Raji (cell line): ENCODE data around the gene MYO15B.

Source experiments
- POLR2A ChIP-seq: IDR thresholded peaks from 2 replicates; pipeline ENCODE4 v1.6.1; 2011; ENCODE audit warnings: low read depth, low read length, control low read depth; ENCODE audit not compliant: insufficient read depth

MYO15B gene

DNA sequence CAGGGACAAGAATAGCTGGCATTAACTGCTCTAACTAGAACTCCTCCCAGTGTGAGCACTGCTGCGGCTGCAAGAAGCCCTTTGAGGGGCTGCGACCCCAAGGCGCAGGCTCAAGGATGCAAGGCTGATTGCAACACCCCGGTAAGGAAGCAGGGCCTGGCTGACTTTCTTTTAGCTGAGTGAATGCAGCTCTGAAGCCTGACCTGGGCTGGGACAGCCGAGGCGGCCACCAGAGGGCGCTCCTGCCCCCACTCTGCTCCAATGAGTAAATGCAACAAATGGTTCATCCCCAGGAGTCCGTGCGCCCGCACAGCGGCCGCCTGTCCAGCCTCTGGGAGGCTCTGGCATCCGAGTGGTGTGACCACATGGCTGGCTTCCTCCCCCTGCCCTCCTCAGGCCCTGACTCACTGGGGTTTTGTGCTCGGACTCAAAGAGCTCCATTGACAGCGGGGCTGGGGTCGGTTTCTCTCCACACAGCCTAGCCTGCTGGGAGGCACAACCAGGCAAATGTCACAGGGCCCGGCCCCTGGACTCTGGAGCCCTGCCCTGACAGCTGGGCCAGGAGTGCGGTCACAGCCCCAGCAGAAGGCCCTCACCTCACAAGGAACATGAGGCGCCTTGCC is 45.4 kb downstream of the MYO15B start, which contains the start of gene SMIM5:
TSS of gene SMIM5 (plus strand) at position 572 of the 623 bp plus-strand sequence. CDS start 6,768 bp downstream, outside the sequence.
- no peak for TF ChIP-seq POLR2A

DNA sequence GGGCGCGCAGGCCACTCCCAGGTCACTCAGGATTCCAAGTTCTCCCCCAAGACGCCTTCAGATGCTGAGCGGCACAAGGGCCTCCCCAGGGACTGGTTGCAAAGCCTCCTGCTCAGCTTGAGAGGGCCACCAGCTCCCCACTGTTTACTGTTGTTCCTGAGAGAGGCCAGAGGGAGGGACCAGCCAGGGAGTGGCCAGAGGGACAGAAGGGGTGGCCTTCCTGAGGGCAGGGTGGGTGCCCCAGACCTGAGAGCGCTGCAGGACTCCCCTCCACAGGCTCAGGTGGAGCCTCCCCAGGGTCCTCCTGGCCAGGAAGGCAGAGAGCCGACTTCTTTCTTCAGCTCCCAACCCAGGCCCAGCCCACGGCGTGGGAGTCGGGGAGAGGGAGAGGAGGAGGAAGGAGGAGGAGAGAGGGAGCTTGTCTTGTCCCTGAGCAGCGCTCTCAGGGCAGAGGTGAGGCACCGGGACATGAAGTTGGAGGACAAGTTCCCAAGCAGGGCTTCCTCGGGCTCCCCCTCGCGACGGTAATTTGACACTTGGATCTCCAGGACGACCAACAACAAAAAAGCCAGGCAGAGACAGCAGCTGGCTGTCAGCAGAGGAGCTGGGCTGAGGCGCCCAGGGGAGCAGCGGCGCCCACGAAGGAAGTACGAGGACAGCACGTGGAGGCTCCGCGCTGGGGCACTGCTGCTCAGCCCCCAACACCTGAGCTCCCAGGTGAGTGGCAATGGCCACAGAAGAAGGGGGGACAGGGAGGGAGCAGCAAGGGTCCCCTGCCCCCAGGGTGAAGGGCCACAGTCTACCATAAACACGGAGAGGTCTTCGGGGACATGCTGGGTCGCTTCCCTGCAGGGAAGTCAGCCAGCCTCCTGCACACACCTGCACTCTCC is 46.1 kb downstream of the MYO15B start:
- TF ChIP-seq POLR2A = no peak

DNA sequence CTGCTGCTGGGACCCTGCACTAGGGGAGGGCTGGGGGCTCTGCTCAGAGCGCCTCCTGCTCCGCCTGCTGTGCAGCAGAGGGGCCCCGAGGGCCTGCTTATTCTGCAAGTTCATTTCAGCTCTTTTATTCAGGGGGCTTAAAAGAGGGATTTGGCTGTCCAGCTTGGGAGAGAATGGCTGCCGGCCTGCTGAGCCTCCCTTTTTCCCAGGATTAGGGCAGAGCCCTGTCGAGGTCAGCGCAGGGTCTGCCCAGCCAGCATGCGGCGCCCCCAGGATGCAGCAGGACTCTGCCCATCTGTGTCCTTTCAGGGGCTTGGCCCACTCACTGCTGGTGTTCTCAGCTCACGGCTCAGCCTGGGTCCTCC is 46.8 kb downstream of the MYO15B start:
- TF ChIP-seq POLR2A = no peak

DNA sequence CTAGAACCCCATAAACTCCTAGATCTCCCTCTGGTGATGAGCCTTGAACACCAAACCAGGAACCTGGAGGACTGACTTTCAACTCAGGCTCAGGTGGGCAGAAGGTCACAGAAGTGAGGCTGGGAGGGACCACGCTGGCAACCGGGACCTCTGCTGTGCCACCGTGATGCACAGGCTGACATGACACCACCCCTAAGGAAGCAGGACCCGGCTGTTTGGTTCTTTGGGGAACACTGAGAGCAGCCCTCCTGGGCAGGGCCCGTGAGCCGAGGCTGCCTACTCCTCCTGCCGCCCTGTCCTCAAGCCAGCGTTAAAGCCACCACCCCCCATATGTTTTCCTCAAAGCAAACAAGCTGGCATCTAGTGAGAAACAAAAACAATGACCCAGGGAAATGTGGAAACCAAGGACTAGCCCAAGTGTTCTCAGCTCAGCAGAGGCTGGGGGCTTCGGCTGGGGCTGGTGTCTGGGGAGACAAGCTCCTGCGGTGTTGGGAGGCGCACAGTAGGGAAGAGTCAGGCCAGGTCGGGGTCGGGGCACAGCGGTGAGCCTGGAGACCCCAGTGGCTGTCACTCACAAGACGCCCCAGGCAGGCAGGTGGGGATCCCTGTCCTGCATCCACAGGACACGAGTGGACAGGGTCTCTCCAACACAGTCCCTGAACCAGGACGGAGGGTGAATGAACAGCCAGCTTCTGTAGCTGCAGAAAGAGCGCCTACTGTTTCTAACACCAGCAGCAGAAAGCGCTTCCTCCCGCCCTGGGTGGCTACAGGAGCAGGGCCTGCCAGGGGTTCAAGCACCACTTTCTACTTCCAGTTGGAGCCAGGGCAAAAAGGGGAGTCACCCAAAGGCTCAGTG is 47.4 kb downstream of the MYO15B start:
- TF ChIP-seq POLR2A = no peak

DNA sequence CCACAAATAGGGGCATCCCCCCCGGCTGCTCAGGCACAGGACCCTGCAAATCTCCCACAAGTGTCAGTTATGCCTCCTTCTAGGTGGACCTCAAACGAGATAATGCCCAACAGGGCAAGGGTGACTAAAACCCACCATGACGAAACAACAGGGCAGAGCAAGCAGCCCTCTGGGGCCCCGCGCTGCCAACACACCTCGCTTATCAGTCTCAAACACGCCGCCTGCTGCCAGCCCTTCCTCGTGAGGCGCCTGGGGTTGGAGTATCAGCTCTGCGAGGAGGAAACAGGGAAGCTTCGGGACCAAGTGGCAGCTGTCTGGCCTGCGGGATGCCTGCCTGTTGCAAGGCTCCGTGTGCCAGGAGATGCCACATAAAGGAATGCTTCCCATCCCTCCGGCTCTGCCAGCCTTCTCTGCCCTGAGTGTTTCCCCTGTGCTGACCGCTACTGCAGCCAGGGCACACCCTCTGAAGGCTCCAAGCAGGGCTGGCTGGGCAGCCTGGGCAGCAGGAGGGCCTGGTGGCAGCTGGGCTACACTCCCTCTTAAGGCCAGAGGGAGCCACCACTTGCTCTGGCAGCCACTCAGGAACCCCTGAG is 48.1 kb downstream of the MYO15B start:
- TF ChIP-seq POLR2A = no peak

DNA sequence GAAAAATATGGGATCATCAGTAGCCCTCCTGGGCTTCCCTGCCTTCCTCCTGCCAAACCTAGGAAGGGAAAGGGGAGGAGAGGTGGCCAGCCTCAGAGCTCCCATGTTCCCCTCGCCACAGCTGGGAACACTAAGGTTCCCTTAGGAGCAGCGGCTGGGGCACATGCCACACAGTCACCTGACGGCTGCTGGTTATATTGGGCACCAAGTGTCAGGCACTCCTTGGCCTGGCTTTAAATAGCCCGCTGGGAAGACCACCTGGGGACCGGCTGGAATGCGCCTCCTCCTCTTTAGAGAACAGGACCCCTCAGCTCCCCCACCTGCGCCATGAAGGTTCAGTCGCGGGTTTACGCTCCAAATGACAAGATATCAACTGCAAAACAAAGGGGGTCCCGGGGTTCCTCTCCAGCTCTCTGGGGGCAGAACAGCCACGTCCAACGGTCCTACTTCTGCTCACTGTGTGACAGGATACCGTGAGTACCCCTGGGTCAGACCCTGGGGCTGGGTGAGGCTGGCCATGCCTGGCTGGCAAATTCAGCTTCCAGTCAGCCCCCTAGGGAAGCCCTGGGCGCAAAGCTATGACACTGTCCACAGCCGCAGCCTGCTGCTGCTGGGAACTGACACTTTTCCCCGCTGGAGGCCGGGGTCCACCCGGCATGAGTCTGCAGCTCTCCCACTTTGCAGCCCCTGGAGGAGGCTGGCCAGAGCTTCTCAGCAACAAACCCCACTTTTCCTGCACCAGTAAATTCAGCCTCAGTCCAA is 49.0 kb downstream of the MYO15B start:
- no peak for TF ChIP-seq POLR2A

DNA sequence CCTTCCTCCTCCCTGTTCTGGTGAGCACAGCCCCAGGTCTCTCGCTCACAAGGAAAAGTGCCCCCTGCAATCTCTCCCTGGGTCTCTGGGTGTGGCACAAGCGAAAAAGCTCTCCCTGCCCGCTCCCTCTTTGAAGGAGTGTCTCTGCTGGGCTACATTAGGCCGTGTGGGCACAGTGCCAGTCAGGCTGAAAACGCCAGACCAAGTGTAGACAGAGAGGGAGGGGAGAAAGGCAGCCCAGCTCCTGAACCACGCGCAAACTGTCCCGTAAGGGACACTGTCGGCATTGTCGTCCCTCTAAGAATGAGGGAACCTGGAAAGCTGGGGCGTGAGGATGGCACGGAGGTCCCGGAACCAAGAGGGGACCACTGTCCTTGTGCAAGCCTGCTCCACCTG is 49.5 kb downstream of the MYO15B start:
- no peak for TF ChIP-seq POLR2A

DNA sequence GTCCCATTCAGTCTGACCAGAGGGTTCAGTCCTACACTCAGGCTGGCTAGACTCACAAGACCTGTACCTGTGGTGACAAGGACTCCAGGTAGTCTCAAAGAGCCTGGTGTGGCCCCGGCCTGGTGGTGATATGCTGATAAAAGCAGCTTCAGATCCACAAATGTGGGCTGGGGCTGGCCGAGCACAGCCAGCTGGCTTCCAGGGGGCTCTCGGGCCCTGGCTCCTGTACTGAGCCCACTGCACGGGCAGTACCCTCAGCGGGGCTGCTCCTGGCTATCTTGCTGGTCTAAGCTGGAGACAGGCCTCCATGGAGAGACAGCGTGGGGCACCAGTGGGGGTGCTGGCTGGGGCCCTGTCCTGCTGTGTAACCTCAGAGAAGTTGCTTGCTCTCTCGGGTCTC is 50.0 kb downstream of the MYO15B start:
- TF ChIP-seq POLR2A = no peak

DNA sequence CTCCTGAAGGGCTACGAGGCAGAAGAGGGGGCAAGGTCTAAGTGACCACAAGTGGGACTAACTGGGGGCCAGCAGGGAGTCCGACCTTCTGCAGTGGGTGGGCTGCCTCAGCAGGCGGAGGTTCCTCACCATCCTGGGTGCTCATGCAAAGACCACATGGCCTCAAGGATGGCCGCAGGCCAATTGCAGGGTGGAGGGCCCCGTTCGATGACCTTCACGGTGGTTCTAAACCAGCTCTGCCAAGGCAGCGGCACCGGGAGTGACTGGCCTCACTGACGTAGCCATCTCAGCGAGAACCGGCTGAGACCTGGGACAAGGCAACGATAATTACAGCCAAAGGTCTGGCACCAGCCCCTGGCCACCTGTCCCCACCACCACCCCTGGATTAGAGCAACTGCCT is 51.3 kb downstream of the MYO15B start:
- TF ChIP-seq POLR2A = no peak

DNA sequence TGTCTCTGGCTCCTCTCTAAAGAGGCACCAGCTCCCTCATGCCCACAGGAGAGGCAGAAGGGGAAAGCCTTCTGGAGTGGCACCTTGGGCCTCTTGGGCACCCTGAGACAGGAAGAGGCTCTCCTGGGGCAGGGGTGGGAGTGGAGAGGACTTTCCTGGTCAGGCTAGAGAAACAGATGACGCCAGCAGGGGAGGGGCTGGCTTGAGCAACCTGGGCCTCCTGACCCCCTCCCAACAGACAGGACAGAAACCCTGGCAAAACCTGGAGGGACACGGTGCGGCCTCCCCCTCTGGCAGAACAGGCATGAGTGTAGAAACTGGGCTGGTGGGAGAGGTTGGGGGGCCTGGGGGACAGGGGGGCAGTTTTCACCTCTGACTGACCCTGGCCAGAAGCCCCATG is 51.7 kb downstream of the MYO15B start:
- no peak for TF ChIP-seq POLR2A

DNA sequence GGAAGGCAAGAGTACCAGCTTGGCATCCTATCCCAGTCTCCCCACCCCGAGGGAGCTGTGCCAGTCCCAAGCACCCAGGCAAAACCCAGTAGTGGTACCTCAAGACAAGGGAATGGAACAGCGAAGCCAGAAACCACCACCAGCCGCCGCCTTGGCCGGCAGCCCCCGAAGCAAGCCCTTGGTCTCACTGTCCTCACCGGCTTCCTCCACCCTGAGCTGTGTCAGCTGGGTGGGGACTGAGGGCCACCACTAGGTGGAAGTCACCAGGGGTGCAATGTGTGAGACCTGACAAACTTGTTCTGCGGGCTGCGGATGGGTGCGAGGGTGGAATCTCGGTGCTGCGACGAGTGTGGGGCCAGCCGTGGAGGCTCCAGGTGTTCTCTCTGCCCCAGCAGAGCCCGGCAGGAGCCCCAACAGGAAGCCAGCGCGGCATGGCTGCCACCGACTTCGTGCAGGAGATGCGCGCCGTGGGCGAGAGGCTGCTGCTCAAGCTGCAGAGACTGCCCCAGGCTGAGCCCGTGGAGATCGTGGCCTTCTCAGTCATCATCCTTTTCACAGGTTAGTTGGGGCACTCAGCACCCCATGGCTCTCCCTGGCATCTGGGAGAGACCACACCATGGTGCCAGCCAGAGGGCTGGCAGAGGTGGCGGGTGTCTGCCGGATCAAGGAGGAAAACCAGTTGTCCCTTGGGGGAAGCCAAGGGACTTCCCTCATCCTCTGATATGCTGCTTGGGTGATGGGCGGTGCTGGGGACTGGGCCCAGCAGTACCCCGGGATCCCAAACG is 52.4 kb downstream of the MYO15B start:
- TF ChIP-seq POLR2A = no peak

DNA sequence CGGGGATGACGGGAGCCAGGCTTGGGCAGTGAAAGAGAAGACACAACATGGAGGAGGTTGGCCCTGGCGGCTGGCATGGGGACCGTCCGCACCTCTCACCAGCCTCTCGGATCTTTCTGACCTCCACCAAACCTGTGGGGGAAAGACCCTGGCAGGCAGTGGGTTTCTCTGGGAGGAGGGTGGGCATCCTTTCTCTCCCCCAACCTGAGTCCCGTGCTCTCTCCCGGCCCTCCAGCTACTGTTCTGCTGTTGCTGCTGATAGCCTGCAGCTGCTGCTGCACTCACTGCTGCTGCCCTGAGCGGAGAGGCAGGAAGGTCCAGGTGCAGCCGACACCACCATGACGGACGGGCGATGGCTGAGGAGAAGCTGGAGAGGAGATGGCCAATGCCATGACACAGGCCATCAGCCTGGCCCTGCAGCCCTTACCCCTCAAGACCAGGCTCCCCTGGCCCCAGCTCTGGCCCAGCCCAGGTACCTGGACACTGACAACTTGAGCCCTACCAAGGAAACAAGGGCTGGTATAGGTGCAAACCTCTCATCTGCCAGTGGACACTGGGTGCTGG is 53.0 kb downstream of the MYO15B start:
- TF ChIP-seq POLR2A = no peak

DNA sequence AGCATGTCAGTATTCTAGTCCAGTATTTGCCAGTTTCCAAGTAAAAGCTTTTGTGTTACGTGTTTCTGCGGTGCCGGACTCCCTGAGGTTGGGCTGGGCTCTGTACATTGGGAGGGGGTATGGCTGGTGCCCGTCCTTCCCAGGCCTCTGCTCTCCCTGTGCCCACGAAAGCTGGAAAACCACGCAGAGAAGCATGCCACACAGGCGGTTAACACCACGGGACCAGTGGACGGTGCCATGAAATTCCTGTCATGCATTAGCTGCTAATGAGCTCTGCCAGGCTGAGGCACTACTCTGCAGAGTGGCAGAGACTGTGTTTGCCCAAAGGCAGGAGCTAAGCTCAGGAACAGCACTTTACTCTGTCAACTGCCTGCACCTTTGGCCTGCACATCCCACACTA is 53.7 kb downstream of the MYO15B start:
- TF ChIP-seq POLR2A = no peak
